Activated CD8-positive, alpha-beta memory T cell treated with anti-CD3 and anti-CD28 coated beads, Interleukin-2, amount 50 U/mL, for 4 hours (primary cell): ENCODE results near the gene TAF11L13.
"Not testable (repeated sequence)": the region's sequence is repeated elsewhere in the genome, so short reads cannot be mapped to it uniquely, and the experiment has no call there.

Experiments
- DNase-seq: peaks from one replicate; pipeline ENCODE4 v3.0.0-alpha.2; 2020

The TAF11L13 gene

DNA sequence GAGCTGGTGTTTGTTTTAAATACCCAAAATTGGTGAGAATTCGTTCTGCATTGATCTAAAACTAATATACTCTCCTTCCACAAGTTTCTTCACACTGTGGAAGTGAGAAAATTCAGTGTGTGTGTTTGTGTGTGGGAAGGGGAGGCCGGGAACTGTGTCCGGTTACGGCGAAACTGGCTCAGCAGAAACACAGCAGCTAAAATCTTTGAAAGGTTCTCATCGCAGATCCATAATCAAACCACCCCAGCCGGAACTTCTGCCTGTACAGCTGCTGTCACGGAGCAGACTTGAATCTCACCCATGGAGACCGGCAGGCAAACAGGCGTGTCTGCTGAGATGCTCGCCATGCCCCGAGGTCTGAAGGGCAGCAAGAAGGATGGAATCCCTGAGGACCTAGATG, at the start of gene TAF11L13:
Gene TAF11L13 (plus strand): TSS at position 301 of the 400 bp plus-strand sequence.
- not testable (repeated sequence) for DNase-seq

DNA sequence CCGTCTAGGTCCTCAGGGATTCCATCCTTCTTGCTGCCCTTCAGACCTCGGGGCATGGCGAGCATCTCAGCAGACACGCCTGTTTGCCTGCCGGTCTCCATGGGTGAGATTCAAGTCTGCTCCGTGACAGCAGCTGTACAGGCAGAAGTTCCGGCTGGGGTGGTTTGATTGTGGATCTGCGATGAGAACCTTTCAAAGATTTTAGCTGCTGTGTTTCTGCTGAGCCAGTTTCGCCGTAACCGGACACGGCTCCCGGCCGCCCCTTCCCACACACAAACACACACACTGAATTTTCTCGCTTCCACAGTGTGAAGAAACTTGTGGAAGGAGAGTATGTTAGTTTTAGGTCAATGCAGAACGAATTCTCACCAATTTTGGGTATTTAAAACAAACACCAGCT, 46.2 kb upstream of the TAF11L13 start, which contains the start of gene TAF11L7:
Gene TAF11L7 (minus strand): TSS at position 101 of the 400 bp plus-strand sequence.
- not testable (repeated sequence) for DNase-seq

DNA sequence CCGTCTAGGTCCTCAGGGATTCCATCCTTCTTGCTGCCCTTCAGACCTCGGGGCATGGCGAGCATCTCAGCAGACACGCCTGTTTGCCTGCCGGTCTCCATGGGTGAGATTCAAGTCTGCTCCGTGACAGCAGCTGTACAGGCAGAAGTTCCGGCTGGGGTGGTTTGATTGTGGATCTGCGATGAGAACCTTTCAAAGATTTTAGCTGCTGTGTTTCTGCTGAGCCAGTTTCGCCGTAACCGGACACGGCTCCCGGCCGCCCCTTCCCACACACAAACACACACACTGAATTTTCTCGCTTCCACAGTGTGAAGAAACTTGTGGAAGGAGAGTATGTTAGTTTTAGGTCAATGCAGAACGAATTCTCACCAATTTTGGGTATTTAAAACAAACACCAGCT, 41.0 kb upstream of the TAF11L13 start, which contains the start of gene TAF11L8:
Gene TAF11L8 (minus strand): TSS at position 101 of the 400 bp plus-strand sequence.
- not testable (repeated sequence) for DNase-seq

- not testable (repeated sequence) for DNase-seq
Measured at GRCh38 chr5:17594255-17594654, 37.6 kb upstream of the TAF11L13 start, which contains the start of gene TAF11L9. Gene TAF11L9, minus strand, starts transcription at chr5:17594394.

DNA sequence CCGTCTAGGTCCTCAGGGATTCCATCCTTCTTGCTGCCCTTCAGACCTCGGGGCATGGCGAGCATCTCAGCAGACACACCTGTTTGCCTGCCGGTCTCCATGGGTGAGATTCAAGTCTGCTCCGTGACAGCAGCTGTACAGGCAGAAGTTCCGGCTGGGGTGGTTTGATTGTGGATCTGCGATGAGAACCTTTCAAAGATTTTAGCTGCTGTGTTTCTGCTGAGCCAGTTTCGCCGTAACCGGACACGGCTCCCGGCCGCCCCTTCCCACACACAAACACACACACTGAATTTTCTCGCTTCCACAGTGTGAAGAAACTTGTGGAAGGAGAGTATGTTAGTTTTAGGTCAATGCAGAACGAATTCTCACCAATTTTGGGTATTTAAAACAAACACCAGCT, 34.2 kb upstream of the TAF11L13 start, which contains the start of gene TAF11L10:
Gene TAF11L10 (minus strand): TSS at position 101 of the 400 bp plus-strand sequence.
- not testable (repeated sequence) for DNase-seq

DNA sequence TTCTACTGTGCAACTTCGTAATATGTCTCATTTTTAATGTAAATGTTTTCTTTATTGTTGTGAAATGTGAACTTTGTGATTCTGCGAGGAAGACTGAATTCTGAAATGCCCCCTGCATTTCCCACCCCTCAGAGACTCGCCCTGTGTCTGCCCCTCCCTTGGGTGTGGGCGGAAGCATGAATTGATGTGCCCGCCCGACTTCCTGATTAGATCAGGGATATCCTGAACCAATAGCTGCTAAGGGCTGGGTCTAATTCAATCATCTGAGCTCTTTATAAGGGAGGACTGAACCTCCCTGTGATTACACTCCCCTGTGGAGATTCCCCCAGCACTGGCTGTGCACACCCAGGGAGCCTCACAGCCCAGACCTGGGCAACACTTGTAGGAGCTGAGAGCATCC, 28.0 kb upstream of the TAF11L13 start, which contains the start of gene TAF11L11:
Gene TAF11L11 (plus strand): TSS at position 304 of the 400 bp plus-strand sequence.
- not testable (repeated sequence) for DNase-seq

DNA sequence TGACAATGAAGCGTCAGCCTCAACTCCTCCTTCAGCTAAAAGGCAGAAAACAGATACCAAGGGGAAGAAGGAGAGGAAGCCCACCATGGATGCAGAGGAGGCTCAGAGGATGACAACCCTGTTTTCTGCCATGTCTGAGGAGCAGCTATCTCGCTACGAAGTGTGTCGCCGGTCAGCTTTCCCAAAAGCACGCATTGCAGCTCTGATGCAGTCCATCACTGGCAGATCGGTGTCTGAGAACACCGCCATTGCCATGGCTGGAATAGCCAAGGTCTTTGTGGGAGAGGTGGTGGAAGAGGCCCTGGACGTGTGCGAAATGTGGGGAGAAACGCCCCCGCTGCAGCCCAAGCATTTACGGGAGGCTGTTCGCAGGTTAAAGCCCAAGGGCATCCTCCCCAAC, 26.9 kb upstream of the TAF11L13 start:
- no peak for DNase-seq

DNA sequence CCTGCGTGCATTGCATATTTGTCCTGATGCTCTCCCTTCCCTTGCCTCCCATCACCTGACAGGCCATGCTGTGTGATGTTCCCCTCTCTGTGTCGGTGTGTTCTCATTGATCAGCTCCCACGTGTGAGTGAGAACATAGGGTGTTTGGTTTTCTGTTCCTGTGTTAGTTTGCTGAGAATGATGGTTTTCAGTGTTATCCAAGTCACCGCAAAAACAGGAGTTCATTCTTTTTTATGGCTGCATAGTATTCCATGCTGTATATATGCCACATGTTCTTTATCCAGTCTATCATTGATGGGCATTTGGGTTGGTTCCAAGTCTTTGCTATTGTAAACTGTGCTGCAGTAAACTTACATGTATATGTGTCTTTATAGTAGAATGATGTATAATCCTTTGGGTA, 24.4 kb upstream of the TAF11L13 start:
- not testable (repeated sequence) for DNase-seq

- DNase-seq, result not testable (repeated sequence)
Measured at GRCh38 chr5:17610092-17610491, 21.8 kb upstream of the TAF11L13 start, which contains the start of gene TAF11L12. Gene TAF11L12, plus strand, starts transcription at chr5:17610392.

DNA sequence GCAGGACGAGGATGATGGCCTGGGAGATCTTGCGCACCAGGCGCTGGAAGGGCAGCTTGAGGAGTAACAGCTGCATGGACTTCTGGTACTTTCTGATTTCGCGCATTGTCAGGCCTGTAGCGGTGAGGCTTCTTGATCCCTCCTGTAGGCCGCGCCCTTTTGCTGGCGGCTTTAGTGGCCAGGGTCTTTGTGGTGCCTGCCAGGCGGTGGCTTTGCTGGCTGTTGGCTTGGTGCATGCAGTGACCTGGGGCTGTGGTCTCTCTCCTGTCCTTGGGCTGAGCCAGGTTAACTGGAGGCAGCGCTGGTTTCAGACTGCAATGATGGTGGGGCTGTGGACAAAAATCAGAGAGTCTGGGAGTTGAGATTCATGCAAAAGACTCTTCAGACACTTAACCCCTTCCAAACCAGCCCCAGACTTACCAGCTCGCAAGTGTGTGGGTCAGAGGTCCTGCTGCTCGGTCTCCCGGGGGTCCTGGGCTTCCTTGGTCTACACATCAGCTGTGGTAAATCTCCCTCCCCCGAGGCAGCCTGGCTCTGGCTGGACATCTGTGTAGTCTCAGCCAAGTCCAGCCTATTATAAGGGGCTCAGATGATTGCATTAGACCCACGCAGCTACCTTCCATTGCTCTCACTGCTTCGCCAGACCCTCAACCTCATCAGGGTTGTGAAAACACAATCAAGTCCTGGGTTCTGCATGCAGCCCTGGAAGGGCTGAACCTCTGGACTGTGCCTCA, 16.8 kb upstream of the TAF11L13 start:
- no peak for DNase-seq

DNA sequence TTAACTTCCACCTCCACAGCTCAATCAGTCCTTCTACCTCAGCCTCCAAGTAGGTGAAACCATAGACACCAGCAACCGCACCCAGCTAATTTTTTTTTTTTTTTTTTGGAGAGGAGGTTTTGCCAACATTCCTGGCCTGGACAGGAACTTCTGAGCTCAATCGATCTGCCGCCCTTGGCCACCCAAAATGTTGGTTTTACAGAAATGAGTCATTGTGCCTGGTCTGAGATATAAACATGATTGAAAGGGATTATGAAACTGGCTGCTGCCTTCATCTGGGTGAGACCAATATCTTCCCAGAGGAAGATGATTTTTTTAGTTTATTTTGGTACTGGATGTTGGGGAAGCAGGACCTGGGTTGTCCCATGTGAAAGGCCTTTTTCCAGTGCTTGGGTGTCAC, 12.5 kb upstream of the TAF11L13 start:
- no peak for DNase-seq

DNA sequence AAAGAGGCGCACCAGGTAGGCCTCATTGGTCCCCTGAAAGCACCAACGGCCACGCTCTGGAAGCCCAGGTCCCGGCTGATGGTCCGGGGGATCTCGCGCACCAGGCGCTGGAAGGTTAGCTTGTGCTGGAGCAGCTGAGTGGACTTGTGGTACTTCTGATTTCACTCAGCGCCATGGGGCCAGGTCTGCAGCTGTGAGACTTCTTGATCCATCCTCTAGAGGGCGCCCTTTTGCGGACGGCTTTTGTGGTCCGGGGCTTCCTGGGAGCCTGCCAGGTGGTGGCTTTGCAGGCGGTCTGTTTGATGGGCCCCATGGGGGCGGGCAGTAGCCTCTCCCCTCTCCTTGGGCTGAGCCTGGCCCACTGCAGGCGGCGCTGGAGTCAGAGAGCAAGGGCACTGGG, 11.3 kb upstream of the TAF11L13 start:
- no peak for DNase-seq

- no peak for DNase-seq
Measured at GRCh38 chr5:17625686-17626085, 6.2 kb upstream of the TAF11L13 start.

DNA sequence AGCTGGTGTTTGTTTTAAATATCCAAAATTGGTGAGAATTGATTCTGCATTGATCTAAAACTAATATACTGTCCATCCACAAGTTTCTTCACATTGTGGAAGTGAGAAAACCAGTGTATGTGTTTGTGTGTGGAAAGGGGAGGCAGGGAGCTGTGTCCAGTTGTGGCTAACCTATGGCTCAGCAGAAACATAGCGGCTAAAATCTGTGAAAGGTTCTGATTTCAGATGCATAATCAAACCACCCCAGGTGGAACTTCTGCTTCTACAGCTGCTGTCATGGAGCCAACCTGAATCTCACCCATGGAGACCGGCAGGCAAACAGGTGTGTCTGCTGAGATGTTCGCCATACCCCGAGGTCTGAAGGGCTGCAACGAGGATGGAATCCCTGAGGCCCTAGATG, 2.3 kb downstream of the TAF11L13 start, which contains the start of gene TAF11L14:
Gene TAF11L14 (plus strand): TSS at position 301 of the 400 bp plus-strand sequence.
- no peak for DNase-seq

- DNase-seq, result not testable (repeated sequence)
Measured at GRCh38 chr5:17649232-17649631, 17.3 kb downstream of the TAF11L13 start.

GRCh38 chr5:17655201-17655759, 23.4 kb downstream of the TAF11L13 start:
- not testable (repeated sequence) for DNase-seq

DNA sequence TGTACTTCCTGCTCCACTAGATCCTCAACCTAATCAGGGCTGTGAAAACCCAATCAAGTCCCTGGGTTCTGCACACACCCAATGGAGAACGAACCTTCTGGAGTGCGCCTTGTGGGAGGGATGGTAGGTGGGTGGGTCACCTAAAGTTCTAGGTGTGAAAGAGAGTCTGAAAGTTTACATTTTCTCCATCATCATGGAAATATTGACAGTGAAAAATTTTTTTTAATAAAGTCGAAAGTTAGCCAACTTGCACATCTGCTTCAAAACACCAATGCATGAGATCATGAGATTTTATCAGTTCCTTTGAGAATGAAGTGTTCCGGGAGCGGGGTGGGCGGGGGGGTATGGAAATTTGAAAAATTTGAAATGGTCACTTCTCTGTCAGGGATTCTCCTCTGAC, 24.0 kb downstream of the TAF11L13 start:
- no peak for DNase-seq

- DNase-seq, result no peak
Measured at GRCh38 chr5:17663182-17663581, 31.3 kb downstream of the TAF11L13 start.

GRCh38 chr5:17665836-17666235, 33.9 kb downstream of the TAF11L13 start:
- no peak for DNase-seq

DNA sequence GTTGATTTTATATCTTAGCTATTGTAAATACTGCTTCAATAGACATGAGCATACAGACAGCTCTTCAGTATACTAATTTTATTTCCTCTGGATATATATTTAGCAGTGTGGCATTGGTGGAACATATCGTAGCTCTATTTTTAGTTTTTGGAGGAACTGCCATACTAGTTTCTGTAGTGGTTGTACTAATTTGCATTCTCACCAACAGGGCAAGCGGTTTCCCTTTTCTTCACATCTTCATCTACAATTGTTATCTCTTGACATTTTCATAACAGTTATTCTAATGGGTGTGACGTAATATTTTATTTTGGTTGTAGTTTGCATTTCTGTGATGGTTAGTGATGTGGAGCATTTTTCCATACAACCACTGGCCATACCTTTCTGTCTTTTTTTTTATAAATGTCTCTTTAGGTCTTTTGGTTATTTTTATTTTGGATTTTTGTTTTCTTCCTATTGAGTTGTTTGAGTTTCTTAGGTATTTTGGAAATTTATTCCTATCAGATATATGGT, 34.9 kb downstream of the TAF11L13 start:
- no peak for DNase-seq

- no peak for DNase-seq
Measured at GRCh38 chr5:17670353-17670752, 38.5 kb downstream of the TAF11L13 start.

GRCh38 chr5:17678751-17679324, 47.0 kb downstream of the TAF11L13 start:
- no peak for DNase-seq

DNA sequence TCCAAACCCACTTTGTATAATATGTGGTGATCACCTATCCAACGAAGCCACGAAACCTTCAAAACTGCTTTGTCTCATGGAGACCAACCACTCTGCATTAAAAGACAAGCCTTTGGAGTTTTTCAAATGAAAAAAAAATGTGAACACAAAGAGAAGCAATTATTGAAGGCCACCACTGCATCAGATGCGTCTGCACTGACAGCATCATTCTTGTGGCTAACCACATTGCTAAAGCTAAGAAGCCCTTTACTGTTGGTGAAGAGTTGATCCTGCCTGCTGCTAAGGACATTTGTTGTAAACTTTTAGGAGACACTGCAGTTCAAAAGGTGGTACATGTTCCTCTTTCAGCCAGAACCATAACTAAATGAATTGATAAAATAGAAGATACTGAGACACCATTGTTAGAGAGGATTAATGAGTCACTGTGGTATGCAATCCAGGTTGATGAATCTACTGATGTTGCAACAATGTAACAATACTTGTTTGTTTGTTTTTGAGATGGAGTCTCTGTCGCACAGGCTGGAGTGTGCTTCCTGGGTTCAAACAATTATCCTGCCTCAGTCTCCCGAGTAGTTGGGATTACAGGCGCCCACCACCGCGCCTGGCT, 47.8 kb downstream of the TAF11L13 start:
- no peak for DNase-seq
